A549 (cell line): ENCODE data around the gene KCTD5.

ENCODE experiments used
- BCL3 ChIP-seq: fragments of >200 bp; sonication (Bioruptor Twin); formaldehyde crosslinking; IDR thresholded peaks from 3 replicates; pipeline ENCODE4 v1.6.1; 2016
- CTCF ChIP-seq: fragments of >200 bp; sonication (Bioruptor Twin); formaldehyde crosslinking; IDR thresholded peaks from 3 replicates; pipeline ENCODE4 v1.5.1; 2016
- ELK1 ChIP-seq: fragments of 150-350 bp; IDR thresholded peaks from 2 replicates; pipeline ENCODE4 v1.6.1; 2014; ENCODE audit warnings: low read depth, mild to moderate bottlenecking, low read length
- HMGXB4 ChIP-seq: fragments of 250-450 bp; sonication (Bioruptor Pico); IDR thresholded peaks from 2 replicates; pipeline ENCODE4 v1.5.0; 2021; ENCODE audit warnings: mild to moderate bottlenecking, moderate library complexity, borderline replicate concordance
- KDM5A ChIP-seq: fragments of 200-600 bp; sonication (generic); IDR thresholded peaks from 2 replicates; pipeline ENCODE4 v1.6.1; 2016; ENCODE audit warnings: antibody characterized with exemption, mild to moderate bottlenecking
- PBX3 ChIP-seq: IDR thresholded peaks from 2 replicates; pipeline ENCODE4 v1.6.1; 2012
- PHF8 ChIP-seq: fragments of 200-600 bp; sonication (generic); IDR thresholded peaks from 2 replicates; pipeline ENCODE4 v1.6.1; 2016; ENCODE audit warnings: low read depth, mild to moderate bottlenecking, antibody characterized with exemption, moderate library complexity, borderline replicate concordance
- POLR2A ChIP-seq: IDR thresholded peaks from 2 replicates; pipeline ENCODE4 v1.6.1; 2012; ENCODE audit warnings: mild to moderate bottlenecking, low read length
- RAD21 ChIP-seq, 2 experiments: fragments of >200 bp in 1 of 2; sonication (Bioruptor Twin) in 1 of 2; formaldehyde crosslinking in 1 of 2; IDR thresholded peaks in 1 of 2; conservative IDR thresholded peaks in 1 of 2; 2 replicates in 1 of 2; 3 replicates in 1 of 2; pipeline ENCODE4 v1.6.1; 2012 to 2018; ENCODE audit warnings: inconsistent platforms in 1 of 2
- REST ChIP-seq: fragments of 200-600 bp; sonication (generic); IDR thresholded peaks from 2 replicates; pipeline ENCODE4 v1.6.1; 2016; ENCODE audit warnings: antibody characterized with exemption, mild to moderate bottlenecking, moderate library complexity
- RFX5 ChIP-seq: fragments of 450-650 bp; IDR thresholded peaks from 2 replicates; pipeline ENCODE4 v1.7.1; 2014; ENCODE audit warnings: antibody characterized with exemption, mild to moderate bottlenecking, moderate library complexity
- SREBF2 ChIP-seq: fragments of 450-650 bp; IDR thresholded peaks from 2 replicates; pipeline ENCODE4 v1.6.1; 2014; ENCODE audit warnings: mild to moderate bottlenecking, moderate library complexity

GRCh38 chr16:2701272-2701671 lies 18.9 kb downstream of the KCTD5 start:
- TF ChIP-seq CTCF (no peak), RFX5 (no peak), POLR2A (no peak), PBX3 (no peak), ELK1 (no peak), PHF8 (no peak), SREBF2 (no peak), RAD21 (conservative IDR thresholded peaks at IDR 0.05 in 1 of 2, IDR thresholded peaks at IDR 0.05 in 1 of 2) (no peak), KDM5A (no peak), HMGXB4 (CRISPR knock-in tag) (no peak), REST (no peak), BCL3 (no peak)
